Coronary artery (tissue), 2 donors: ENCODE results near the gene INS.

Experiments
- DNase-seq: peaks from one replicate; pipeline ENCODE4 v3.0.0-alpha.2; 2017; ENCODE audit warnings: low spot score
- H3K27ac ChIP-seq, 2 donors: fragments of 200-600 bp; sonication (generic); one replicate each; pipeline ENCODE4 v1.5.1; 2016 to 2019
- H3K4me3 ChIP-seq: fragments of 200-600 bp; sonication (generic); 2 replicates; pipeline ENCODE4 v1.5.1; 2016; ENCODE audit warnings: mild to moderate bottlenecking, moderate library complexity
- TF ChIP-seq, protein P1 (sequence below): fragments of 200-600 bp; sonication (generic); IDR thresholded peaks from one replicate; pipeline ENCODE4 v1.5.1; 2019; ENCODE audit warnings: antibody characterized with exemption

The INS gene

GRCh38 chr11:2134022-2135010 is 26.7 kb downstream of the INS start:
- no peak overlapping the region for H3K4me3 ChIP-seq
- no peak for DNase-seq
- TF ChIP-seq, protein P1, sequence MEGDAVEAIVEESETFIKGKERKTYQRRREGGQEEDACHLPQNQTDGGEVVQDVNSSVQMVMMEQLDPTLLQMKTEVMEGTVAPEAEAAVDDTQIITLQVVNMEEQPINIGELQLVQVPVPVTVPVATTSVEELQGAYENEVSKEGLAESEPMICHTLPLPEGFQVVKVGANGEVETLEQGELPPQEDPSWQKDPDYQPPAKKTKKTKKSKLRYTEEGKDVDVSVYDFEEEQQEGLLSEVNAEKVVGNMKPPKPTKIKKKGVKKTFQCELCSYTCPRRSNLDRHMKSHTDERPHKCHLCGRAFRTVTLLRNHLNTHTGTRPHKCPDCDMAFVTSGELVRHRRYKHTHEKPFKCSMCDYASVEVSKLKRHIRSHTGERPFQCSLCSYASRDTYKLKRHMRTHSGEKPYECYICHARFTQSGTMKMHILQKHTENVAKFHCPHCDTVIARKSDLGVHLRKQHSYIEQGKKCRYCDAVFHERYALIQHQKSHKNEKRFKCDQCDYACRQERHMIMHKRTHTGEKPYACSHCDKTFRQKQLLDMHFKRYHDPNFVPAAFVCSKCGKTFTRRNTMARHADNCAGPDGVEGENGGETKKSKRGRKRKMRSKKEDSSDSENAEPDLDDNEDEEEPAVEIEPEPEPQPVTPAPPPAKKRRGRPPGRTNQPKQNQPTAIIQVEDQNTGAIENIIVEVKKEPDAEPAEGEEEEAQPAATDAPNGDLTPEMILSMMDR: no peak
- H3K27ac ChIP-seq: no peak overlapping the region

- TF ChIP-seq, protein P1: no peak
- H3K4me3 ChIP-seq: no peak overlapping the region
- H3K27ac ChIP-seq: no peak overlapping the region
- DNase-seq: no peak
Observed at GRCh38 chr11:2133241-2134021, 27.6 kb downstream of the INS start.

- TF ChIP-seq, protein P1: no peak
- H3K4me3 ChIP-seq: no peak overlapping the region
- H3K27ac ChIP-seq: no peak overlapping the region
- no peak for DNase-seq
Observed at GRCh38 chr11:2132874-2133240, 28.2 kb downstream of the INS start.

DNA sequence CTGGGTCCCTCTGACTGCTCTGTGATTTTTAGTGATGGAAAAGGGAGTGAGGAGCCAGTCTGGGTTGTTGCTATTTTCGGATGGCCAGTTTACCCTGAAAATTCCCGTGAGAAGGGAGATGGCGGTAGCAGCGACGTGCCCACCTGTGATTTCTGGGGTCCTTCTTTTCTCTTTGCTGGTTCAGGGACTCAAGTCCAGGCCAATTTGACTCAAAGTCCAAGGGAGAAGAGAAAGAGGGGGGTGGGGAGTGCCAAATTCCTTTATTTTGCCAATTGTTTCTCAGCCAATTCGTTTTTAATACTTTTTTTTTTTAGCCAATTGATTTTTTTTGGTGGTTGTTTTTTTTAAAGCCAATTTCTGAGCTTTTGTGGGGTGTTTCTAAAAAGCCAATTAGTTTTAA is 28.8 kb downstream of the INS start:
- H3K27ac ChIP-seq: no peak overlapping the region
- DNase-seq: no peak

GRCh38 chr11:2131371-2132236 is 29.4 kb downstream of the INS start:
- Histone ChIP-seq H3K27ac (no peak overlapping the region), H3K4me3 (no peak overlapping the region)
- no peak for DNase-seq
- TF ChIP-seq, protein P1: no peak

More for the DNA sequence above, 28.8 kb downstream of the INS start:
- TF ChIP-seq, protein P1: no peak
- H3K4me3 ChIP-seq: no peak overlapping the region

GRCh38 chr11:2130881-2131352 is 30.1 kb downstream of the INS start:
- Histone ChIP-seq H3K27ac (no peak overlapping the region), H3K4me3 (no peak overlapping the region)
- TF ChIP-seq, protein P1: no peak
- DNase-seq: no peak
